CD14-positive monocyte (primary cell): ENCODE measurements around the gene MFRP. TPM values are rescaled to one million over a fixed set of nuclear protein-coding genes. Genes with fewer than 3 reads are reported as not detected.

Experiments
- DNase-seq, 3 donors: peaks; one replicate each; pipeline ENCODE4 v3.0.0-alpha.2; 2011 to 2022
- H2AFZ ChIP-seq: 2 replicates; pipeline ENCODE4 v1.6.0; 2012; ENCODE audit warnings: mild to moderate bottlenecking, low read depth, low read length, inconsistent platforms; ENCODE audit not compliant: insufficient read depth, poor library complexity, severe bottlenecking
- H3K27ac ChIP-seq, 2 donors: 1 replicate in 1 of 2; 2 replicates in 1 of 2; pipeline ENCODE4 v1.5.1; 2012 to 2013; ENCODE audit warnings: low read length in 2 of 2, control low read depth in 1 of 2, inconsistent platforms in 1 of 2, low read depth in 1 of 2, mild to moderate bottlenecking in 1 of 2
- H3K27me3 ChIP-seq, 2 donors: one replicate each; pipeline versions ENCODE4 v1.6.0 to v1.6.1; 2011 to 2013; ENCODE audit warnings: low read length in 2 of 2; ENCODE audit not compliant: control insufficient read depth in 2 of 2, insufficient read depth in 2 of 2
- H3K36me3 ChIP-seq, 2 donors: replicated peaks in 1 of 2; 1 replicate in 1 of 2; 2 replicates in 1 of 2; pipeline versions ENCODE4 v1.5.1 to v1.6.1; 2012 to 2013; ENCODE audit warnings: low read length in 2 of 2, control low read depth in 1 of 2, inconsistent platforms in 1 of 2, mild to moderate bottlenecking in 1 of 2; ENCODE audit not compliant: insufficient read depth in 2 of 2, control insufficient read depth in 1 of 2
- H3K4me1 ChIP-seq, 2 donors: 1 replicate in 1 of 2; 2 replicates in 1 of 2; pipeline versions ENCODE4 v1.5.1 to v1.6.1; 2012 to 2013; ENCODE audit warnings: low read length in 2 of 2, control low read depth in 1 of 2, inconsistent platforms in 1 of 2, mild to moderate bottlenecking in 1 of 2, moderate library complexity in 1 of 2; ENCODE audit not compliant: insufficient read depth in 2 of 2, control insufficient read depth in 1 of 2
- H3K4me2 ChIP-seq: replicated peaks from 2 replicates; pipeline ENCODE3; 2012; ENCODE audit warnings: low read length, moderate library complexity, mild to moderate bottlenecking; ENCODE audit not compliant: poor library complexity, severe bottlenecking; ENCODE audit errors: extremely low read depth
- H3K4me3 ChIP-seq, 3 experiments: fragments of 200-600 bp in 1 of 3; sonication (generic) in 1 of 3; replicated peaks in 1 of 3; 1 replicate in 2 of 3; 2 replicates in 1 of 3; pipeline ENCODE4 v1.5.1; 2011 to 2013; ENCODE audit warnings: low read length in 3 of 3, mild to moderate bottlenecking in 3 of 3, control low read depth in 2 of 3, low read depth in 2 of 3, inconsistent platforms in 1 of 3, moderate library complexity in 1 of 3
- H3K79me2 ChIP-seq: 2 replicates; pipeline ENCODE4 v1.6.0; 2012; ENCODE audit warnings: mild to moderate bottlenecking, control low read depth, inconsistent platforms, low read length, moderate library complexity; ENCODE audit not compliant: insufficient read depth
- H3K9ac ChIP-seq: 2 replicates; pipeline ENCODE4 v1.6.0; 2017; ENCODE audit warnings: low read length, mild to moderate bottlenecking; ENCODE audit not compliant: insufficient read depth, poor library complexity, severe bottlenecking
- H3K9me3 ChIP-seq, 2 donors: replicated peaks in 1 of 2; 1 replicate in 1 of 2; 2 replicates in 1 of 2; pipeline versions ENCODE4 v1.5.1 to v1.6.1; 2012 to 2013; ENCODE audit warnings: low read length in 2 of 2, control low read depth in 1 of 2; ENCODE audit not compliant: control insufficient read depth in 1 of 2, insufficient read depth in 1 of 2
- H4K20me1 ChIP-seq: 2 replicates; pipeline ENCODE4 v1.6.0; 2012; ENCODE audit warnings: mild to moderate bottlenecking, low read length, control low read depth, moderate library complexity; ENCODE audit not compliant: insufficient read depth
- H3K27ac Mint-ChIP-seq, 7 donors: one replicate each; pipeline ENCODE4 v1.8.0; 2020; ENCODE audit warnings: mild to moderate bottlenecking in 7 of 7, mixed read lengths in 7 of 7, moderate library complexity in 6 of 7, inconsistent platforms in 2 of 7
- H3K27me3 Mint-ChIP-seq, 3 donors: one replicate each; pipeline ENCODE4 v1.8.0; 2021 to 2022; ENCODE audit warnings: low read depth in 3 of 3, mild to moderate bottlenecking in 3 of 3, mixed read lengths in 3 of 3, moderate library complexity in 3 of 3, inconsistent platforms in 1 of 3
- H3K36me3 Mint-ChIP-seq, 2 donors: one replicate each; pipeline ENCODE4 v1.8.0; 2020; ENCODE audit warnings: mixed read lengths in 2 of 2, inconsistent platforms in 1 of 2, mild to moderate bottlenecking in 1 of 2
- H3K4me1 Mint-ChIP-seq: one replicate; pipeline ENCODE4 v1.8.0; 2020; ENCODE audit warnings: mild to moderate bottlenecking, mixed read lengths
- H3K4me3 Mint-ChIP-seq, 2 donors: one replicate each; pipeline ENCODE4 v1.8.0; 2020; ENCODE audit warnings: mild to moderate bottlenecking in 2 of 2, mixed read lengths in 2 of 2, moderate library complexity in 1 of 2
- H3K9me3 Mint-ChIP-seq, 7 donors: one replicate each; pipeline ENCODE4 v1.8.0; 2020 to 2022; ENCODE audit warnings: mixed read lengths in 7 of 7, mild to moderate bottlenecking in 6 of 7, moderate library complexity in 6 of 7, inconsistent platforms in 2 of 7
- CTCF ChIP-seq: fragments of 200-600 bp; IDR thresholded peaks from one replicate; pipeline ENCODE4 v1.8.0; 2022; ENCODE audit warnings: antibody characterized with exemption, mild to moderate bottlenecking
- WGBS: methylation state at CpG from one replicate; pipeline ENCODE4 v1.1.5; 2013; ENCODE audit warnings: missing lambda C conversion rate; ENCODE audit not compliant: insufficient coverage; 5-methylcytosine and 5-hydroxymethylcytosine counted together
- intact Hi-C, 2 donors: fragments of 100-400 bp; cut with micrococcal nuclease; formaldehyde crosslinking; loops; one replicate each; pipeline versions ENCODE4 v1.15.0 to v1.15.1; 2023
- polyA plus RNA-seq, 3 donors: library from polyadenylated mRNA; depleted of rRNA in 1 of 3; unstranded in 2 of 3; stranded (reverse) in 1 of 3; fragments of 300-500 nt in 2 of 3; fragments of >200 nt in 1 of 3; fragmentation: Illumina TruSeq in 2 of 3; gene quantifications; 1 replicate in 2 of 3; 2 replicates in 1 of 3; pipeline ENCODE4 v1.2.3, GENCODE V29; 2012 to 2021

Gene MFRP
- polyA plus RNA-seq, 3 donors = not detected

GRCh38 chr11:119382101-119382500, 35.6 kb upstream of the MFRP start:
- H4K20me1 ChIP-seq = no peaks in the 10 kb centered on the region
- no peaks in the 10 kb centered on the region for H3K36me3 ChIP-seq
- peaks cover 0 to 27% of the 10 kb centered on the region in 2 donors for H3K27me3 ChIP-seq
- H3K27ac Mint-ChIP-seq = no peak overlapping the region
- intact Hi-C loops = no loop called here
- peak overlapping the region; percentile 34 to 66 (median 39) for H3K4me3 ChIP-seq
- no peaks in the 10 kb centered on the region for H3K9me3 ChIP-seq
- H3K4me3 Mint-ChIP-seq = no peak overlapping the region
- no peak for TF ChIP-seq CTCF
- H3K4me2 ChIP-seq = peak overlapping the region; percentile 72
- peaks cover 13 to 19% (median 16%) of the 10 kb centered on the region in 3 donors for H3K27me3 Mint-ChIP-seq
- H3K36me3 Mint-ChIP-seq = no peaks in the 10 kb centered on the region
- DNase-seq = peak in 1 of 3 donors; percentile 3
- no peak overlapping the region for H3K9ac ChIP-seq
- peaks cover 16 to 17% of the 10 kb centered on the region in 2 donors for H3K4me1 ChIP-seq
- peak overlapping the region in 1 of 2 donors; percentile 29 for H3K27ac ChIP-seq
- no peaks in the 10 kb centered on the region for H3K79me2 ChIP-seq
- H3K9me3 Mint-ChIP-seq = peaks cover 0 to 3% (median 0%) of the 10 kb centered on the region in 7 donors
- WGBS = 23% methylated on average over 8 of the region's 9 CpGs
- H2AFZ ChIP-seq = peak overlapping the region; percentile 72
- H3K4me1 Mint-ChIP-seq = no peaks in the 10 kb centered on the region

GRCh38 chr11:119381181-119381988, 34.9 kb upstream of the MFRP start, which contains the start of gene USP2:
USP2 (minus strand) TSS chr11:119381690; CDS start chr11:119373480, 8,210 bp downstream.
- H3K79me2 ChIP-seq = no peaks in the 10 kb centered on the region
- WGBS = under 1% methylated on average over 48 of the region's 54 CpGs
- Mint-ChIP-seq H3K27ac (peak within 1 kb of the TSS in 1 of 7 donors; percentile 64), H3K4me3 (no peak within 1 kb of the TSS), H3K4me1 (no peaks in the 10 kb centered on the region), H3K9me3 (peaks cover 0 to 3% (median 0%) of the 10 kb centered on the region in 7 donors), H3K36me3 (no peaks in the 10 kb centered on the region), H3K27me3 (peaks cover 12 to 21% (median 16%) of the 10 kb centered on the region in 3 donors)
- no peaks in the 10 kb centered on the region for H3K36me3 ChIP-seq
- peak; percentile 94 for TF ChIP-seq CTCF
- H3K4me2 ChIP-seq = peak within 1 kb of the TSS; percentile 72
- peaks cover 0 to 27% of the 10 kb centered on the region in 2 donors for H3K27me3 ChIP-seq
- H3K9ac ChIP-seq = no peak within 1 kb of the TSS
- peak within 1 kb of the TSS; percentile 34 to 66 (median 39) for H3K4me3 ChIP-seq
- intact Hi-C loops = no loop called here
- peaks cover 16 to 17% of the 10 kb centered on the region in 2 donors for H3K4me1 ChIP-seq
- peak within 1 kb of the TSS; percentile 72 for H2AFZ ChIP-seq
- no peaks in the 10 kb centered on the region for H3K9me3 ChIP-seq
- H3K27ac ChIP-seq = peak within 1 kb of the TSS in 1 of 2 donors; percentile 29
- H4K20me1 ChIP-seq = no peaks in the 10 kb centered on the region
- DNase-seq = peak; percentile 95 to 98 (median 98)
